ENCODE data around the gene NOXO1. TPM values are rescaled to one million over a fixed set of nuclear protein-coding genes. Genes with fewer than 3 reads are reported as not detected.

The NOXO1 gene
- total and polyA plus RNA-seq, 9 of the 15 experiments (the other 6 are each of a cell fraction or from before 2014, with no cell fraction given): not detected

- TF ChIP-seq CREM (IDR thresholded peaks at IDR 0.05; ENCODE audit: low read depth) (peak; percentile 72), ZNF780A (CRISPR knock-in tag; IDR thresholded peaks at IDR 0.05) (no peak), POLR2G (IDR thresholded peaks at IDR 0.05; ENCODE audit: low read depth, low read length) (peak; percentile 71), E2F6 (IDR thresholded peaks at IDR 0.05; ENCODE audit: borderline replicate concordance in 1 of 2, extremely low read depth in 1 of 2, insufficient read depth in 1 of 2, insufficient read length in 1 of 2, low read depth in 1 of 2, low read length in 1 of 2, poor library complexity in 1 of 2, severe bottlenecking in 1 of 2) (peak in 1 of 2 experiments; percentile 14), MAZ (CRISPR knock-in tag; conservative IDR thresholded peaks at IDR 0.05 in 1 of 2, IDR thresholded peaks at IDR 0.05 in 1 of 2) (peak; percentile 89 to 99), MAX (CRISPR knock-in tag; IDR thresholded peaks at IDR 0.05) (peak; percentile 68; the same call in 1 of the 2 replicates), TBP (optimal IDR thresholded peaks at IDR 0.05; ENCODE audit: low read depth, low read length) (peak; percentile 37), MYNN (IDR thresholded peaks at IDR 0.05) (0 out of 2 replicates have a peak, but pooled peaks have one; percentile 14), MYNN (CRISPR knock-in tag; IDR thresholded peaks at IDR 0.05) (no peak), STAG1 (CRISPR knock-in tag; IDR thresholded peaks at IDR 0.05; ENCODE audit: borderline replicate concordance) (peak; percentile 77; the same call in 1 of the 2 replicates), ZBTB49 (CRISPR knock-in tag; IDR thresholded peaks at IDR 0.05; ENCODE audit: borderline replicate concordance) (peak; percentile 60; the same call in 1 of the 2 replicates), FOXP4 (CRISPR knock-in tag; IDR thresholded peaks at IDR 0.05; ENCODE audit: borderline replicate concordance) (0 out of 2 replicates have a peak, but pooled peaks have one; percentile 70), HDAC1 (IDR thresholded peaks at IDR 0.05) (0 out of 4 replicates have a peak, but pooled peaks of 1 of the 2 experiments have one; percentile 15), TCF3 (CRISPR knock-in tag; IDR thresholded peaks at IDR 0.05) (no peak), E2F8 (IDR thresholded peaks at IDR 0.05; ENCODE audit: low read depth, partially characterized antibody) (no peak), POLR3G (IDR thresholded peaks at IDR 0.05; ENCODE audit: extremely low read depth, insufficient read length, insufficient replicate concordance) (no peak)
Observed at GRCh38 chr16:2023092-2024031, 42.1 kb upstream of the NOXO1 start (continued).

All from K562 (cell line).